ENCODE measurements around the gene SKAP1. TPM values are rescaled to one million over a fixed set of nuclear protein-coding genes. Genes with fewer than 3 reads are reported as not detected.

SKAP1 gene
- total RNA-seq, 1 donor from 2014 or later, result 0.49 TPM

GRCh38 chr17:48276776-48277175 lies 153.2 kb downstream of the SKAP1 start:
- H3K4me1 Mint-ChIP-seq, result no peaks in the 10 kb centered on the region
- H3K27ac Mint-ChIP-seq (ENCODE audit: unreplicated experiment), result no peak overlapping the region
- H3K9me3 Mint-ChIP-seq, result no peaks in the 10 kb centered on the region
- H3K4me3 Mint-ChIP-seq, result no peak overlapping the region
- TF ChIP-seq CTCF (conservative IDR thresholded peaks at IDR 0.05), result no peak
- DNase-seq (ENCODE audit: low read depth, low spot score), result no peak
- H3K36me3 Mint-ChIP-seq (ENCODE audit: low read depth), result no peaks in the 10 kb centered on the region
- H3K27me3 Mint-ChIP-seq (ENCODE audit: low read depth), result peaks cover 70% of the 10 kb centered on the region

GRCh38 chr17:48270899-48271298 lies 159.1 kb downstream of the SKAP1 start:
- no peak overlapping the region for H3K27ac Mint-ChIP-seq (ENCODE audit: unreplicated experiment)
- no peak for TF ChIP-seq CTCF (conservative IDR thresholded peaks at IDR 0.05)

GRCh38 chr17:48269209-48269608 lies 160.8 kb downstream of the SKAP1 start:
- no peak overlapping the region for H3K4me3 Mint-ChIP-seq
- no peaks in the 10 kb centered on the region for H3K9me3 Mint-ChIP-seq
- no peak for TF ChIP-seq CTCF (conservative IDR thresholded peaks at IDR 0.05)

More at GRCh38 chr17:48270899-48271298, 159.1 kb downstream of the SKAP1 start:
- H3K27me3 Mint-ChIP-seq (ENCODE audit: low read depth), result peaks cover 68% of the 10 kb centered on the region
- no peak overlapping the region for H3K4me3 Mint-ChIP-seq
- H3K36me3 Mint-ChIP-seq (ENCODE audit: low read depth), result no peaks in the 10 kb centered on the region
- no peak for DNase-seq (ENCODE audit: low read depth, low spot score)
- no peaks in the 10 kb centered on the region for H3K9me3 Mint-ChIP-seq
- no peaks in the 10 kb centered on the region for H3K4me1 Mint-ChIP-seq

GRCh38 chr17:48263731-48264035 lies 166.3 kb downstream of the SKAP1 start:
- H3K27ac Mint-ChIP-seq (ENCODE audit: unreplicated experiment), result no peak overlapping the region

More at GRCh38 chr17:48269209-48269608, 160.8 kb downstream of the SKAP1 start:
- DNase-seq (ENCODE audit: low read depth, low spot score), result no peak
- Mint-ChIP-seq H3K4me1 (no peaks in the 10 kb centered on the region), H3K27ac (ENCODE audit: unreplicated experiment) (no peak overlapping the region), H3K36me3 (ENCODE audit: low read depth) (no peaks in the 10 kb centered on the region), H3K27me3 (ENCODE audit: low read depth) (peaks cover 68% of the 10 kb centered on the region)

GRCh38 chr17:48262982-48263730 lies 166.9 kb downstream of the SKAP1 start:
- Mint-ChIP-seq H3K4me1 (peaks cover 9% of the 10 kb centered on the region), H3K27me3 (ENCODE audit: low read depth) (peaks cover 62% of the 10 kb centered on the region), H3K4me3 (no peak overlapping the region), H3K9me3 (no peaks in the 10 kb centered on the region), H3K27ac (ENCODE audit: unreplicated experiment) (no peak overlapping the region), H3K36me3 (ENCODE audit: low read depth) (no peaks in the 10 kb centered on the region)
- DNase-seq (ENCODE audit: low read depth, low spot score), result no peak
- peak; percentile 68 for TF ChIP-seq CTCF (conservative IDR thresholded peaks at IDR 0.05)

More at GRCh38 chr17:48263731-48264035, 166.3 kb downstream of the SKAP1 start:
- Mint-ChIP-seq H3K4me1 (peaks cover 9% of the 10 kb centered on the region), H3K9me3 (no peaks in the 10 kb centered on the region), H3K36me3 (ENCODE audit: low read depth) (no peaks in the 10 kb centered on the region), H3K4me3 (no peak overlapping the region), H3K27me3 (ENCODE audit: low read depth) (peaks cover 62% of the 10 kb centered on the region)
- DNase-seq (ENCODE audit: low read depth, low spot score), result no peak
- TF ChIP-seq CTCF (conservative IDR thresholded peaks at IDR 0.05), result no peak

All from neural crest cell (in vitro differentiated cells).